GM18511 (cell line): Measurements from ENCODE around the gene MRGPRD.

Experiments
- ATAC-seq: cut with Tn5 transposase; IDR thresholded peaks from one replicate; pipeline ENCODE4 v1.9.1; 2021; ENCODE audit warnings: mild to moderate bottlenecking, moderate library complexity; ENCODE audit not compliant: unreplicated experiment

The MRGPRD gene

GRCh38 chr11:68950270-68950669, 30.5 kb downstream of the MRGPRD start:
- no peak for ATAC-seq

DNA sequence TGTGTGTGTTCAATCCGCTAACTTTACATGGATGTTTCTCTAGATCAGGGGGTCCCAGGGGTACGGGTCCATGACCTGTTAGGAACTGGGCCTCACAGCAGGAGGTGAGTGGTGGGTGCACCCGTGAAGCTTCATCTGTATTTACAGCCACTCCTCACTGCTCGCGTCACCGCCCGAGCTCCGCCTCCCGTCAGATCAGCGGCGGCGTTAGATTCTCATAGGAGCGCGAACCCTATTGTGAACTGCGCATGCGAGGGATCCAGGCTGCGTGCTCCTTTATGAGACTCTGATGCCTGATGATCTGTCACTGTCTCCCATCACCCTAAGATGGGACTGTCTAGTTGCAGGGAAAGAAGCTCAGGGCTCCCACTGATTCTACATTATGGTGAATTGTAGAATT, 31.9 kb downstream of the MRGPRD start:
- ATAC-seq: no peak

GRCh38 chr11:68948496-68948895, 32.3 kb downstream of the MRGPRD start:
- ATAC-seq: no peak

- ATAC-seq: no peak
Observed at GRCh38 chr11:68947151-68947550, 33.6 kb downstream of the MRGPRD start.

GRCh38 chr11:68946416-68947090, 34.2 kb downstream of the MRGPRD start:
- ATAC-seq: no peak

DNA sequence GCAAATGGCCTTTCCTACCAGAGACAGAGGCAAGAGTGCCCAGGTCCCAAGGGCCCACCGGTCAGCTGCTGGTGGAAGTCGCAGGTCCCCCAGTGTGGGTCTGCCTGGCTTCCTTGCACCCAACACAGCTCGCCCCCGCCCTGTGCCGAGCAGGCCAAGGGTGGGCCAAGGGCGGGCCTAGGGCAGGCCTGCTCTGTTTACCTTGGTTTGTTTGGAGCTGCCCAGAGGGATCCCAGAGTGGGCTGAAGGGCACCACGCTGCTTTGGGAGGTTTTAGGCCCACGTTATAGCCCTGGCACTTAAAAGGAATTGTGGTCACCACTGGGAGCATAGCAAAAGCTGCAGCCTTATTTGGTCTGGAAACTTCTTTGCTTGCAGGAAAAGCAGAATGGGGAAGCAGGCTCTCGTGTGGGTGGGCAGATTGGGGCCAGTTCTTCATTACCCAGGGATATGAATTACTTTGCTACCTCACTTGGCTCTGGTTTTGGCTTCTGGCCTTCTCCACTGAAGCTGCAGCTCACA, 38.0 kb downstream of the MRGPRD start:
- ATAC-seq: no peak

- ATAC-seq: no peak
Observed at GRCh38 chr11:68942095-68942620, 38.6 kb downstream of the MRGPRD start.

GRCh38 chr11:68941324-68942094, 39.3 kb downstream of the MRGPRD start:
- ATAC-seq: no peak

GRCh38 chr11:68940651-68941323, 40.0 kb downstream of the MRGPRD start:
- no peak for ATAC-seq

DNA sequence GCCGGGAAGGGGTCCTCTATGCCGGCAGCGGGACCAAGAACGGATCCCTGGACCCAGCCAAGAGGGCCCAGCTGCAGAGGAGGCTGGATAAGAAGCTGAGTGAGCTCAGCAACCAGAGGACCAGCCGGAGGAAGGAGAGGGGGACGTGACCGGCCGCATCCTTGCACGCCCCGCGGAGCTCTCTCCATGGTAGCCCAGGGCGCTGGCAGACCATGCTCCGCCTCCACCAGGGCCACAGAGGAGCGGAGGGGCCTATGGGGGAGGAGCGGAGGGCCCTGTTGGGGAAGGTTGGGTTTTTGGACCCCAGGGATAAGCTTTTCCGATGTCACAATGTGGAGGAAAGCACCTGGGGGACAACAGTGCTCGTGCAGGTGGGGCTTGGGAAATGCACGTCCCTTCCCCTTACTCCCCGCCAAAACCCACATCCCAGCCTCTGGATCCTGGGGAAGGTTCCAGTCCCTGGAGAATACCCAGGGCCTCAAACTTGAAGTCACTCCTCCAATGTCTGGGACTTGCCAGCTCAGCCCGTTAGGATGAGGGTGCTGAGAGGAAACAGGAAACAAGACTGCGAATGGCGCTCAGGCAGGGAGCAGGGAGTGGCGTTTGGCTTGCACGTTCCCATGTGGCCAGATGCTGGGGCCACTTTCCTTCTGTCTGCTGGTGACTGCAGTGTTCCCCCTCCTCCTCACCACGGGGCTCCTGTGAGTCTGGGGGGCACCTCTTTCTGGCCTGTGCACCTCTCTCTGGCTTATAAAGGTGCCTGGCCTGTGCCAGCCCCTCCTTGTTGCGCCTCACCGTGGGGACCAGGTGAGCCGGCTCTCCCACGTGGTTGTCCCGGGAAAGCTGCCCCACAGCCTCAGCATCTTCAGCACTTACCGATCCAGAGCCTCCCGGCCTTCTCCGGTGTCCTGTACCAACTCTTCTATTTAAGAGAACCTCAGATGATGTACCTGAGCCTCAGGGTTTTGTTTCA, 40.9 kb downstream of the MRGPRD start:
- ATAC-seq: no peak

GRCh38 chr11:68938816-68939582, 41.8 kb downstream of the MRGPRD start:
- no peak for ATAC-seq

DNA sequence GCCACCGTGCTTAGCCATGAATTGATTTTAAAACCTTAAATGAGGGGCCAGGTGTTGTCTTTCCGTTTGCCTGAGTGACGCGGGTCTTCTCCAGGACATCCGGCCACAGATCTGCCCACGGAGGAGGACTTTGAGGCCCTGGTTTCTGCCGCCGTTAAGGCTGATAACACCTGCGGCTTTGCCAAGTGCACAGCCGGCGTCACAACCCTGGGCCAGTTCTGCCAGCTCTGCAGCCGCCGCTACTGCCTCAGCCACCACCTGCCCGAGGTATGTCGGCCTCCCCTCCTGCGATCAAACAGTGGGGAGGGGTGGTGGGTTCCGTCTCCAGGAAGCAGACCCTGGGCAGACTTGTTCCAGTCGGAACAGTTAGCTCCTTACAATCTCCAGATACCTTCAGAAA, 42.7 kb downstream of the MRGPRD start:
- no peak for ATAC-seq

GRCh38 chr11:68936676-68937620, 43.8 kb downstream of the MRGPRD start:
- ATAC-seq: no peak

DNA sequence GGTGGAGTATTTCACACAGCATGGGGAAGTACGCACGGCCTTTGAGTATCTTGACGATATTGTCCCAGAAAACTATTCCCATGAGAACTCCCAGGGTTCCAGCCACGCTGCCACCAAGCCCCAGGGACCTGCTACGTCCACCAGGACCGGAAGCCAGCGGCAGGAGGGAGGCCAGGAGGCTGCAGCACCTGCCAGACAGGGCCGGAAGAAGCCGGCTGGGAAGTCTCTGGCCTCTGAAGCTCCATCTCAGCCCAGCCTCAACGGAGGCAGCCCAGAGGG, 44.5 kb downstream of the MRGPRD start:
- no peak for ATAC-seq

DNA sequence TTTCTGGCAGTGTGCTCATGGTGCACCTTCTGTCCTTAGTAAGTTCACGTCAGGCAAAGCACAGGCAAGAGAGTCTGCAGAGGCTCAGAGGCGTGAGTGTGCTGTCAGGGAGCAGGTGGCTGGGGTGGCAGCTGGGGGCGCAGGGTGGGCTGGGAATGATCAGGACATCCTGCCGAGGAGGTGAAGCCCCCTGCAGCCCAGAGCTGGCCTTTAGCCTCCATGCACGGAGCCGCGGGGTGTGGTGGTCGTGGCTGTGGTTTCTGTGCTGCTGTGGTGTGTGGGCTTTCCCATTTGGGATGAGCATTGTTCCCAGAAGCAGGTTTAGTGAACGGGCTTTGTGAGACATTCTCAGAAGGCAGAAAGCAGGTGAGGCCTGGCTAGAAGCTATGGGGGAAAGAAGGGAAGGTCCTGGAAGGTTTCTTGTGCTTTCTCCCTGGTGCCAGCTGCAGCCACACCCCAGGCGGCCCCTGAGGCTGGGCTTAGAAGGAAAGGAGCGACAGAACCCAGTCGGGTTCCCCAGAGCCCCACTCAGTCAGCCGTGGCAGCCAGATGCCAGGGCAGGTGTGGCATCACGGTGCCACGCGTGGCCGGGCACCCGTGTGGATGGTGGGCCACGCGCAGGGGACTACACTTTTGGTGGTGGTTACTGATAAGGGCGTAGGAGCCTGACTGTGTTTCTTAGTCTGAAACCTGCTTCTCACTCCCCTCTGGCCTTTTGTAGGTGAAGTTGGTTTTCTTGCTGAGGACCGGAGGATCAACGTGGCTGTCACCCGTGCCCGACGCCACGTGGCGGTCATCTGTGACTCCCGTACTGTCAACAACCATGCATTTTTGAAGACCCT, 45.0 kb downstream of the MRGPRD start:
- no peak for ATAC-seq

DNA sequence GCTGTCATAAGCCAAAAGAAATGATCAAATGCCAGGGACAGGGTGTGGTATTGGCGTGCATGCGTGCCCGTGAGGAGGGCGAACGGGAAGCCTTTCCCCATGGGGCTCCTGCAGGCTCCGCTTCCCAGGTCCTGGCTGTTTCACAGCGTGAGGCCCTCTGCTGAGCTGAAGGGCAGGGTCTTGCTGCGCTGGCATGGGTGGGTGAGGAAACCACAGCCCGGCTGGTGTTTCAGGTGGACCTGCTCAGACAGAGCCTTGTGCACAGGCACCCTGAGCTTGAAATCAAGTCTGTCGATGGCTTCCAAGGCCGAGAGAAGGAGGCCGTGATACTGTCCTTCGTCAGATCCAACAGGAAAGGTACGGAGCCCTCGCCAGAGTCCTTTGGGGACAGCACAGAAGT, 45.7 kb downstream of the MRGPRD start:
- ATAC-seq: no peak

DNA sequence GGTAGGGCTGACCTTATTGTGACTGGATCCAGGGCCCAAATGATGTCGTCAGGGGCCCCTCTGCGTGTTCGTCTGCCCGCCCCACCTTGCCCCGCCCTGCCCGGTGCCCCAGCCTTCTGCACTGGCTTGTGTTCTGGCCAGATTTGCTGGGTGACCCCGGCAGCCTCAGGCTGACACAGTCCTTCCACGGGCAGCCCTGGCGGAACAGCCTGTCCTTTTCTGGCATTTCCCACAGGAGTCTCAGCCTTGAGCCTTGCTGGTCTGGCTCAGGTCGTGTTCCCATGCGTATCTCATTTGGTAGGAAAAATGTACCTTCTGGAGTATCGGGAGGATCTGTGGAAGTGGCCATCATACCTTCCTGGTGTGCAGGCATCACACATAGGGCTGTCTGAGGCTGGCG, 46.1 kb downstream of the MRGPRD start:
- no peak for ATAC-seq

DNA sequence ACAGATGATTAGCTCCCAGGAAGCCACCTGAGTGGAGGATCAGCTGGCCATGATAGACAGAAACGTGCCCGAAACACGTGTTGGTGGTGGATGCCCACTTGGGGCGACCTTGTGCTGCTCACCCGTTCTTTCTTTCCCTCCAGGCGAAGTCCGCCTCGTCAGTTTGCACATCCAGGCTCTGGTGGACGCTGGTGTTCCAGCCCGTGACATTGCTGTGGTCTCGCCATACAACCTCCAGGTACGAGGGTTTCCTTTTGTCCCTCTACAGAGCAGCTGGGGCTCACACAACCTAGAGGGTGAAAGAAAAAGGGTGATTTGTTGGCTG, 46.5 kb downstream of the MRGPRD start:
- no peak for ATAC-seq
